Type B pancreatic cell (in vitro differentiated cells): ENCODE measurements around the gene PIRT. TPM values are rescaled to one million over a fixed set of nuclear protein-coding genes. Genes with fewer than 3 reads are reported as not detected.

Experiments used
- DNase-seq: peaks from one replicate; pipeline ENCODE4 v3.0.0; 2021; ENCODE audit warnings: mixed read lengths; ENCODE audit not compliant: unreplicated experiment; ENCODE audit errors: extremely low spot score
- H3K27ac Mint-ChIP-seq: 2 replicates; pipeline ENCODE4 v1.8.0; 2021; ENCODE audit warnings: mild to moderate bottlenecking, mixed read lengths
- H3K27me3 Mint-ChIP-seq: 2 replicates; pipeline ENCODE4 v1.8.0; 2021; ENCODE audit warnings: mixed read lengths
- H3K36me3 Mint-ChIP-seq: 2 replicates; pipeline ENCODE4 v1.8.0; 2021; ENCODE audit warnings: mixed read lengths
- H3K4me1 Mint-ChIP-seq: one replicate; pipeline ENCODE4 v1.8.0; 2021; ENCODE audit warnings: mixed read lengths; ENCODE audit not compliant: unreplicated experiment
- H3K4me3 Mint-ChIP-seq: 2 replicates; pipeline ENCODE4 v1.8.0; 2021; ENCODE audit warnings: mild to moderate bottlenecking, mixed read lengths
- H3K9me3 Mint-ChIP-seq: 2 replicates; pipeline ENCODE4 v1.8.0; 2021; ENCODE audit warnings: mixed read lengths
- total RNA-seq: library from RNA; stranded (reverse); gene quantifications from 2 replicates; pipeline ENCODE4 v1.2.1, GENCODE V29; 2021; ENCODE audit warnings: low replicate concordance
- TF ChIP-seq, protein P1 (sequence below): fragments of 200-600 bp; sonication (generic); conservative IDR thresholded peaks from 2 replicates; pipeline ENCODE4 v1.5.0; 2021; ENCODE audit warnings: antibody characterized with exemption, mild to moderate bottlenecking

The PIRT gene
- total RNA-seq, 1 donor from 2014 or later, result 0.34 TPM

DNA sequence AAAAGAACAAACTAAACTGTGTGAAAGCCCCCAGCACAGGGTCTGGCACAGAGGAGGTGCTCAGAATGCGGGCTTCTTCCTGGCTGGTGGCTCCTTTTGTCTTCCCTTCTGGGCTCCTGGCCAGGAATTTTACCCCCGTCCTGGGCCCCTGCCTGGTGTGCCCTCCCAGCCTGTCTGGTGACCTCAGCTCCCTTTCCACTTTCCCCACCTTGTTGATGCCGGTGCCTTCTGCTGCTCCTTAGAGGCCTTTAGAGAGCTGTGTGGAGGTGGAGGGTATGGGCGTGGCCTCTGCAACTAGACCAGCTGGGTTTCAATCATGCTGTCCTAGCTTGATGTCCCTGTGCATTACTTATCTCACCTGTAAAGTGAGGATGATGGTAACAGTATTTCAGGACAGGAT lies 16.8 kb downstream of the PIRT start:
- H3K36me3 Mint-ChIP-seq, result no peaks in the 10 kb centered on the region
- no peaks in the 10 kb centered on the region for H3K9me3 Mint-ChIP-seq

DNA sequence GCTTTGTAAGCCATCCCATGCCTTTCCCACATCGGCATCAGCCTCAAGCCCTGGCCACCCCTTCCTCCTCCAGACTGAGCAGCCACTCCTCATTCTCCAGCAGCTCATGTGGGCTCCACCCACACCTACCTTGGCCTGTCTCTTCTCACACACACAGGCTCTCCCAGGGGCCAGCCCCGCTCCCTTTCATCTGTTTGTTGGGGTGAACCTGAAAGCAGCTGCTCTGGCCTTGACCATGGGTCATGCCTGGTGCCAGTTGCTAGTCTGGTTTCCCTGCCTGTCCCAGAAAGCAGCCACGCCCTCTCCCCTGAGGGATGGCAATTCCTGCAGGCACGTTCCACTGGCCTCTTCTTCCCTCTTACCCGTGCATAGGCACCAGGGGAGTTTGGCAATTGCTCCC lies 22.6 kb downstream of the PIRT start:
- H3K27ac Mint-ChIP-seq, result peak overlapping the region; percentile 43
- H3K4me3 Mint-ChIP-seq, result no peak overlapping the region
- TF ChIP-seq, protein P1, sequence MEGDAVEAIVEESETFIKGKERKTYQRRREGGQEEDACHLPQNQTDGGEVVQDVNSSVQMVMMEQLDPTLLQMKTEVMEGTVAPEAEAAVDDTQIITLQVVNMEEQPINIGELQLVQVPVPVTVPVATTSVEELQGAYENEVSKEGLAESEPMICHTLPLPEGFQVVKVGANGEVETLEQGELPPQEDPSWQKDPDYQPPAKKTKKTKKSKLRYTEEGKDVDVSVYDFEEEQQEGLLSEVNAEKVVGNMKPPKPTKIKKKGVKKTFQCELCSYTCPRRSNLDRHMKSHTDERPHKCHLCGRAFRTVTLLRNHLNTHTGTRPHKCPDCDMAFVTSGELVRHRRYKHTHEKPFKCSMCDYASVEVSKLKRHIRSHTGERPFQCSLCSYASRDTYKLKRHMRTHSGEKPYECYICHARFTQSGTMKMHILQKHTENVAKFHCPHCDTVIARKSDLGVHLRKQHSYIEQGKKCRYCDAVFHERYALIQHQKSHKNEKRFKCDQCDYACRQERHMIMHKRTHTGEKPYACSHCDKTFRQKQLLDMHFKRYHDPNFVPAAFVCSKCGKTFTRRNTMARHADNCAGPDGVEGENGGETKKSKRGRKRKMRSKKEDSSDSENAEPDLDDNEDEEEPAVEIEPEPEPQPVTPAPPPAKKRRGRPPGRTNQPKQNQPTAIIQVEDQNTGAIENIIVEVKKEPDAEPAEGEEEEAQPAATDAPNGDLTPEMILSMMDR, result no peak
- no peaks in the 10 kb centered on the region for H3K36me3 Mint-ChIP-seq
- H3K27me3 Mint-ChIP-seq, result peaks cover 14% of the 10 kb centered on the region
- H3K9me3 Mint-ChIP-seq, result no peaks in the 10 kb centered on the region
- DNase-seq, result no peak
- peaks cover 9% of the 10 kb centered on the region for H3K4me1 Mint-ChIP-seq

More for the DNA sequence above, 16.8 kb downstream of the PIRT start:
- no peak for DNase-seq
- H3K27me3 Mint-ChIP-seq, result peaks cover 26% of the 10 kb centered on the region
- no peak overlapping the region for H3K27ac Mint-ChIP-seq
- TF ChIP-seq, protein P1, result no peak
- no peak overlapping the region for H3K4me3 Mint-ChIP-seq
- H3K4me1 Mint-ChIP-seq, result peaks cover 8% of the 10 kb centered on the region

DNA sequence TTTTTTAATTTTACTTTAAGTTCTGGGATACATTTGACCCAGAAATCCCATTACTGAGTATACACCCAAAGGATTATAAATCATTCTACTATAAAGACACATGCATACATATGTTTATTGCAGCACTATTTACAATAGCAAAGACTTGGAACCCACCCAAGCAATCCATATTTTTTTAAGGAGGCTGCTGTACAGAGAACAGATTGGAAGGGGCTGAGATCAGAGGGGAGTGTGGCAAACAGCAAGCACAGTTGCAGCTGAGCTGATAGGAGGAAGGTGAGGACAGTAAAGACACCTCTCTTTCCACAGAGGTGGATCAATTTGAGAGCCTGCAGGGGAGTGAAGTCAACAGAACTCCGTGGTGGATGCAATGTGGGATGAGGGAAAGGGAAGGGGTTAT lies 23.8 kb downstream of the PIRT start:
- Mint-ChIP-seq H3K36me3 (no peaks in the 10 kb centered on the region), H3K4me3 (no peak overlapping the region), H3K9me3 (no peaks in the 10 kb centered on the region), H3K27ac (no peak overlapping the region), H3K4me1 (peaks cover 9% of the 10 kb centered on the region), H3K27me3 (peaks cover 12% of the 10 kb centered on the region)
- TF ChIP-seq, protein P1, result no peak
- no peak for DNase-seq

DNA sequence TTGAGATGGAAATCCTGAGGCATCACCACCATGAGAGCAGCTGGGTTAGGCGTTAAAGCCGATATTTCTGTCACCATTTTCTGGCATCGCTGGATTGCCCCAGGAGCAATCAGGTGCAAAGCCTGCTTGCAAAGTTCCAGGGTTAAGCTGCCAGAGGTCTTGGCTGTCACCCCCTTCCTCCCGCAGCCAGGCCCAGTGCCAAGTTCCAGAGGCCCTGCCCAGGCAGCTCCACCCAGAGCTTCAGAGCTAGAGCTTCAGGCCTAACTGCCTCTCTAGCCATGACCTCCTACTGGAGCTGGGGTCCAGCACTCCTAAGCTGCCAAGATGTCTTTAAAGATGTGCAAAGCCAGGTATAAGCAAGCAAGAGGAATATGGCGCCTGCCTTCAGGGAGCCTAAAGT lies 25.2 kb downstream of the PIRT start:
- no peaks in the 10 kb centered on the region for H3K36me3 Mint-ChIP-seq
- peaks cover 9% of the 10 kb centered on the region for H3K4me1 Mint-ChIP-seq
- no peaks in the 10 kb centered on the region for H3K9me3 Mint-ChIP-seq
- TF ChIP-seq, protein P1, result no peak
- DNase-seq, result no peak
- H3K27ac Mint-ChIP-seq, result no peak overlapping the region
- peaks cover 6% of the 10 kb centered on the region for H3K27me3 Mint-ChIP-seq
- H3K4me3 Mint-ChIP-seq, result no peak overlapping the region

DNA sequence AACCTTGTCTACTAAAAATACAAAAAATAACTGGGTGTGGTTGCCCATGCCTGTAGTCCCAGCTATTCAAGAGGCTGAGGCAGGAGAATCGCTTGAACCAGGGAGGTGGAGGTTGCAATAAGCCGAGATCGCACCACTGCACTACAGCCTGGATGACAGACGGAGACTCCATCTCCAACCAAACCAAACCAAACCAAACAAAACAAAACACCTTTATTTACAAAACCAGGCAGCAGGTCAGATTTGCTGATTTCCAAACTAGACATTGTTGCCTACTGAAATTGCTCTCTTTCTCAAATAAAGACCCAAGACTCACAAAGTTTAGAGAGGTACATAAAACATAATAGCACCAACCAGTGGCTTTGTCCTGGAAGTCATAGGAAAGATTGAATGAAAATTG lies 28.3 kb downstream of the PIRT start:
- TF ChIP-seq, protein P1, result no peak
- no peak overlapping the region for H3K27ac Mint-ChIP-seq

DNA sequence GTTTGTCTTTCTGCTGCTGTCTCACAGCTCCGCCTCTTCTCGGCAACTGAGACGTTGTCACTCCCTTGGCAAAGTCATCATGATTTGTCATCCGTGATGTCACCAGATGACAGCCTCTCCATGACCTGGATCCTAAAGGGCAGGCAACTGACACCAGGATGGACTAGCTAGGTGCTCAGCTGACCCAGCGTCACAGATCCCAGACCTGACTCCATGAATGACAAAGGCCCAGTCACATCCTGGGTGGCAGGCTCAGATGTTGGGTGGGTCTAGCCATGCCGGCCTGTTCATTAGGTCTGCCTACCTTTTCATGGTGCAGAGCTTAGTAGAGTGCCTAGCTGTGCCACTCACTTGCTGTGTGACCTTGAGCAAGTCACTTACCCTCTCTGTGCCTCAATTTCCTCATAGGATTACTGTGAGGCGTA lies 30.2 kb downstream of the PIRT start:
- Mint-ChIP-seq H3K36me3 (no peaks in the 10 kb centered on the region), H3K4me1 (no peaks in the 10 kb centered on the region), H3K27ac (no peak overlapping the region), H3K27me3 (peaks cover 6% of the 10 kb centered on the region), H3K9me3 (no peaks in the 10 kb centered on the region), H3K4me3 (no peak overlapping the region)
- no peak for DNase-seq
- TF ChIP-seq, protein P1, result no peak

More for the DNA sequence above, 28.3 kb downstream of the PIRT start:
- Mint-ChIP-seq H3K4me1 (no peaks in the 10 kb centered on the region), H3K9me3 (no peaks in the 10 kb centered on the region), H3K27me3 (peaks cover 5% of the 10 kb centered on the region), H3K36me3 (no peaks in the 10 kb centered on the region), H3K4me3 (no peak overlapping the region)
- DNase-seq, result no peak
